GM23338 (cell line): ENCODE measurements around the gene CPO. TPM values are rescaled to one million over a fixed set of nuclear protein-coding genes. Genes with fewer than 3 reads are reported as not detected.

Experiments
- ATAC-seq: fragments of 200-7000 bp; cut with Tn5 transposase; 3 replicates; pipeline ENCODE4 v1.9.1; 2020
- DNase-seq: peaks from one replicate; pipeline ENCODE4 v3.0.0-alpha.2; 2015; ENCODE audit warnings: low spot score
- H2AFZ ChIP-seq: fragments of 200-600 bp; sonication (generic); 2 replicates; pipeline ENCODE4 v1.8.0; 2016; ENCODE audit warnings: antibody characterized with exemption, mild to moderate bottlenecking, moderate library complexity
- H3F3A ChIP-seq: fragments of 200-600 bp; sonication (generic); replicated peaks from 2 replicates; pipeline ENCODE4 v1.8.0; 2017; ENCODE audit warnings: antibody characterized with exemption, mixed run types, low read depth
- H3K27ac ChIP-seq: fragments of 200-600 bp; sonication (generic); 2 replicates; pipeline ENCODE4 v1.6.1; 2016; ENCODE audit warnings: low read depth
- H3K27me3 ChIP-seq: fragments of 200-600 bp; sonication (generic); 2 replicates; pipeline ENCODE4 v1.8.0; 2016; ENCODE audit warnings: mild to moderate bottlenecking, mixed run types, moderate library complexity; ENCODE audit not compliant: insufficient read depth
- H3K36me3 ChIP-seq: fragments of 200-600 bp; sonication (generic); 2 replicates; pipeline ENCODE4 v1.8.0; 2016; ENCODE audit warnings: mild to moderate bottlenecking; ENCODE audit not compliant: insufficient read depth
- H3K4me1 ChIP-seq: fragments of 200-600 bp; sonication (generic); 2 replicates; pipeline ENCODE4 v1.8.0; 2016; ENCODE audit warnings: mild to moderate bottlenecking, moderate library complexity; ENCODE audit not compliant: insufficient read depth
- H3K4me2 ChIP-seq: fragments of 200-600 bp; sonication (generic); 2 replicates; pipeline ENCODE4 v1.7.1; 2017; ENCODE audit warnings: mixed run types
- H3K4me3 ChIP-seq: fragments of 200-600 bp; sonication (generic); 2 replicates; pipeline ENCODE4 v1.6.1; 2016; ENCODE audit warnings: mixed run types
- H3K79me2 ChIP-seq: fragments of 200-600 bp; sonication (generic); replicated peaks from 2 replicates; pipeline ENCODE4 v1.8.0; 2017; ENCODE audit warnings: mild to moderate bottlenecking; ENCODE audit not compliant: insufficient read depth
- H3K9me2 ChIP-seq: fragments of 200-600 bp; sonication (generic); 2 replicates; pipeline ENCODE4 v1.8.0; 2017; ENCODE audit not compliant: insufficient read depth
- H4K20me1 ChIP-seq: fragments of 200-600 bp; sonication (generic); replicated peaks from 2 replicates; pipeline ENCODE4 v1.8.0; 2017; ENCODE audit warnings: mild to moderate bottlenecking; ENCODE audit not compliant: insufficient read depth
- H3K27ac Mint-ChIP-seq: 2 replicates; pipeline ENCODE4 v1.8.0; 2020; ENCODE audit warnings: inconsistent platforms, mild to moderate bottlenecking, moderate library complexity, mixed read lengths
- H3K27me3 Mint-ChIP-seq: 3 replicates; pipeline ENCODE4 v1.8.0; 2022; ENCODE audit warnings: low read depth, mild to moderate bottlenecking, moderate library complexity, mixed read lengths, inconsistent platforms; ENCODE audit not compliant: insufficient read depth, poor library complexity
- H3K36me3 Mint-ChIP-seq: 3 replicates; pipeline ENCODE4 v1.8.0; 2021; ENCODE audit warnings: low read depth, mild to moderate bottlenecking, inconsistent platforms, moderate library complexity, mixed read lengths
- H3K4me1 Mint-ChIP-seq: 3 replicates; pipeline ENCODE4 v1.8.0; 2020; ENCODE audit warnings: mild to moderate bottlenecking, inconsistent platforms, mixed read lengths
- H3K4me3 Mint-ChIP-seq: 3 replicates; pipeline ENCODE4 v1.8.0; 2021; ENCODE audit warnings: moderate library complexity, mild to moderate bottlenecking, inconsistent platforms, mixed read lengths
- H3K9me3 Mint-ChIP-seq: 3 replicates; pipeline ENCODE4 v1.8.0; 2020; ENCODE audit warnings: moderate library complexity, mild to moderate bottlenecking, inconsistent platforms, mixed read lengths
- CREB1 ChIP-seq: fragments of 250-450 bp; sonication (Bioruptor Pico); IDR thresholded peaks from 2 replicates; pipeline ENCODE4 v1.5.0; 2020; ENCODE audit warnings: low read depth, mild to moderate bottlenecking, moderate library complexity
- EZH2 ChIP-seq: fragments of 200-600 bp; sonication (generic); IDR thresholded peaks from one replicate; pipeline ENCODE4 v1.8.0; 2017; ENCODE audit warnings: antibody characterized with exemption, mild to moderate bottlenecking, low read depth; ENCODE audit not compliant: unreplicated experiment
- EZH2phosphoT487 ChIP-seq: fragments of 200-600 bp; sonication (generic); IDR thresholded peaks from one replicate; pipeline ENCODE4 v1.8.1; 2018; ENCODE audit warnings: antibody characterized with exemption; ENCODE audit not compliant: unreplicated experiment
- NANOG ChIP-seq: IDR thresholded peaks from 2 replicates; pipeline ENCODE4 v1.6.1; 2016; ENCODE audit warnings: antibody characterized with exemption, borderline replicate concordance
- POLR2AphosphoS5 ChIP-seq: IDR thresholded peaks from 2 replicates; pipeline ENCODE4 v1.6.1; 2016; ENCODE audit warnings: antibody characterized with exemption, low read depth
- ZNF331 ChIP-seq: fragments of 250-450 bp; sonication (Bioruptor Pico); IDR thresholded peaks from 2 replicates; pipeline ENCODE4 v1.5.0; 2020; ENCODE audit warnings: low read depth, mild to moderate bottlenecking, moderate library complexity
- polyA plus RNA-seq: library from polyadenylated mRNA; unstranded; fragments of >200 nt; fragmentation: Nextera tagmentation; extraction: Ambion mirVana; gene quantifications from 2 replicates; pipeline ENCODE4 v1.2.1, GENCODE V29; 2016
- total RNA-seq: library from RNA; depleted of rRNA; stranded (reverse); fragments of >200 nt; shearing (Covaris generic); gene quantifications from 2 replicates; pipeline ENCODE4 v1.2.3, GENCODE V29; 2014
- TF ChIP-seq, protein P1 (sequence below), 2 experiments: fragments of 200-600 bp in 1 of 2; sonication (generic) in 1 of 2; conservative IDR thresholded peaks; 2 replicates each; pipeline versions ENCODE4 v1.5.1 to v1.6.1; 2016 to 2017; ENCODE audit warnings: antibody characterized with exemption in 2 of 2, low read depth in 2 of 2, mild to moderate bottlenecking in 2 of 2, moderate library complexity in 1 of 2
- TF ChIP-seq, protein P2 (sequence below): fragments of 250-450 bp; sonication (Bioruptor Pico); IDR thresholded peaks from 2 replicates; pipeline ENCODE4 v1.5.0; 2020; ENCODE audit warnings: mild to moderate bottlenecking, moderate library complexity

The CPO gene
- total and polyA plus RNA-seq, 2 experiments from 2014 or later = 0.91 to 0.94 TPM

DNA sequence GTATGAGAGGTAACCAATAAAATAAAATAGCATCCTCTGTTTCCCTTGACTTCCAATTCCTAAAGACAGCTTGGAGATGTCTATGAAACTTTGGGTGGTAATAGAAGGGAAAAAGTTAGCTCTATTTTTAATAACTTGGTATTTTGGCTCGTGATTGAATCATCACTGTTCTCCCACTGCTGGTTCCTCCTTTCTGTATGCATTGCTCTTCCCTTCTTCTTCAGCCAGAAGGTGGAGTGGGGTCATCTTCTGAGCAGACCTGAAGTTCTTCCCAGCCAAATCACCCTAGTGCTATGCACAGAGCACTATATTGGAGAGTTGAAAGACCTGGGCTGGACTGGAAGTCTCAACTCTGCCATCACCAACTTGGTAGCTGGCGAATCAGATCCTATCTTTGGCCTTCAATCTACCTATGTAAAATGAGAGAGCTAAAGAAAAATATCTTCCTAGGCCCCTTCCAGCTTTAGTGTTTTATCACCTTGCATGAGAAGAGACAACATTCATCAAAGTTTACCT lies 54.1 kb downstream of the CPO start:
- TF ChIP-seq, protein P1, sequence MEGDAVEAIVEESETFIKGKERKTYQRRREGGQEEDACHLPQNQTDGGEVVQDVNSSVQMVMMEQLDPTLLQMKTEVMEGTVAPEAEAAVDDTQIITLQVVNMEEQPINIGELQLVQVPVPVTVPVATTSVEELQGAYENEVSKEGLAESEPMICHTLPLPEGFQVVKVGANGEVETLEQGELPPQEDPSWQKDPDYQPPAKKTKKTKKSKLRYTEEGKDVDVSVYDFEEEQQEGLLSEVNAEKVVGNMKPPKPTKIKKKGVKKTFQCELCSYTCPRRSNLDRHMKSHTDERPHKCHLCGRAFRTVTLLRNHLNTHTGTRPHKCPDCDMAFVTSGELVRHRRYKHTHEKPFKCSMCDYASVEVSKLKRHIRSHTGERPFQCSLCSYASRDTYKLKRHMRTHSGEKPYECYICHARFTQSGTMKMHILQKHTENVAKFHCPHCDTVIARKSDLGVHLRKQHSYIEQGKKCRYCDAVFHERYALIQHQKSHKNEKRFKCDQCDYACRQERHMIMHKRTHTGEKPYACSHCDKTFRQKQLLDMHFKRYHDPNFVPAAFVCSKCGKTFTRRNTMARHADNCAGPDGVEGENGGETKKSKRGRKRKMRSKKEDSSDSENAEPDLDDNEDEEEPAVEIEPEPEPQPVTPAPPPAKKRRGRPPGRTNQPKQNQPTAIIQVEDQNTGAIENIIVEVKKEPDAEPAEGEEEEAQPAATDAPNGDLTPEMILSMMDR (conservative IDR thresholded peaks at IDR 0.05; ENCODE audit: low read depth in 2 of 2) = 0 out of 4 replicates have a peak, but pooled peaks of 1 of the 2 experiments have one; percentile 6
- no peak for TF ChIP-seq POLR2AphosphoS5
- no peak for ATAC-seq

DNA sequence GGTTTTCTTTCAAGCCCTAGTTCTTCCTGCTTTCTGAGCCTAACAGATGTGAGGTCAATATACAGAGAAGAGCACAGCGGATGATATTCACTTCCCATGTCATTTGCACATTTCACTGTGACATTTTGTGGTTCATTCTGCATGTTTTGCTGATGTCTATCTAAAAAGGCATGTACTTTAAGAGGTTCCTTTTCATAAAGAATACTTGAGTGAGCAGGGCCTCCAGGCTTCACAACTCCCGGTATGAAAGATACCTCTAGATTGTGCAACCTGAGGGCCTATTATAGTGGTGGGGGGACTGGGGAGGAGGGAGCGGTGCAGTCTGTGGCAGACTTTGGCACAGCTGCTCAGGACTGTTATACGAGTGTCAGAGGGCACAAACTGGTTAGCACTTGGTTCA lies 54.6 kb downstream of the CPO start:
- no peak for TF ChIP-seq ZNF331 (CRISPR knock-in tag)
- TF ChIP-seq, protein P2, sequence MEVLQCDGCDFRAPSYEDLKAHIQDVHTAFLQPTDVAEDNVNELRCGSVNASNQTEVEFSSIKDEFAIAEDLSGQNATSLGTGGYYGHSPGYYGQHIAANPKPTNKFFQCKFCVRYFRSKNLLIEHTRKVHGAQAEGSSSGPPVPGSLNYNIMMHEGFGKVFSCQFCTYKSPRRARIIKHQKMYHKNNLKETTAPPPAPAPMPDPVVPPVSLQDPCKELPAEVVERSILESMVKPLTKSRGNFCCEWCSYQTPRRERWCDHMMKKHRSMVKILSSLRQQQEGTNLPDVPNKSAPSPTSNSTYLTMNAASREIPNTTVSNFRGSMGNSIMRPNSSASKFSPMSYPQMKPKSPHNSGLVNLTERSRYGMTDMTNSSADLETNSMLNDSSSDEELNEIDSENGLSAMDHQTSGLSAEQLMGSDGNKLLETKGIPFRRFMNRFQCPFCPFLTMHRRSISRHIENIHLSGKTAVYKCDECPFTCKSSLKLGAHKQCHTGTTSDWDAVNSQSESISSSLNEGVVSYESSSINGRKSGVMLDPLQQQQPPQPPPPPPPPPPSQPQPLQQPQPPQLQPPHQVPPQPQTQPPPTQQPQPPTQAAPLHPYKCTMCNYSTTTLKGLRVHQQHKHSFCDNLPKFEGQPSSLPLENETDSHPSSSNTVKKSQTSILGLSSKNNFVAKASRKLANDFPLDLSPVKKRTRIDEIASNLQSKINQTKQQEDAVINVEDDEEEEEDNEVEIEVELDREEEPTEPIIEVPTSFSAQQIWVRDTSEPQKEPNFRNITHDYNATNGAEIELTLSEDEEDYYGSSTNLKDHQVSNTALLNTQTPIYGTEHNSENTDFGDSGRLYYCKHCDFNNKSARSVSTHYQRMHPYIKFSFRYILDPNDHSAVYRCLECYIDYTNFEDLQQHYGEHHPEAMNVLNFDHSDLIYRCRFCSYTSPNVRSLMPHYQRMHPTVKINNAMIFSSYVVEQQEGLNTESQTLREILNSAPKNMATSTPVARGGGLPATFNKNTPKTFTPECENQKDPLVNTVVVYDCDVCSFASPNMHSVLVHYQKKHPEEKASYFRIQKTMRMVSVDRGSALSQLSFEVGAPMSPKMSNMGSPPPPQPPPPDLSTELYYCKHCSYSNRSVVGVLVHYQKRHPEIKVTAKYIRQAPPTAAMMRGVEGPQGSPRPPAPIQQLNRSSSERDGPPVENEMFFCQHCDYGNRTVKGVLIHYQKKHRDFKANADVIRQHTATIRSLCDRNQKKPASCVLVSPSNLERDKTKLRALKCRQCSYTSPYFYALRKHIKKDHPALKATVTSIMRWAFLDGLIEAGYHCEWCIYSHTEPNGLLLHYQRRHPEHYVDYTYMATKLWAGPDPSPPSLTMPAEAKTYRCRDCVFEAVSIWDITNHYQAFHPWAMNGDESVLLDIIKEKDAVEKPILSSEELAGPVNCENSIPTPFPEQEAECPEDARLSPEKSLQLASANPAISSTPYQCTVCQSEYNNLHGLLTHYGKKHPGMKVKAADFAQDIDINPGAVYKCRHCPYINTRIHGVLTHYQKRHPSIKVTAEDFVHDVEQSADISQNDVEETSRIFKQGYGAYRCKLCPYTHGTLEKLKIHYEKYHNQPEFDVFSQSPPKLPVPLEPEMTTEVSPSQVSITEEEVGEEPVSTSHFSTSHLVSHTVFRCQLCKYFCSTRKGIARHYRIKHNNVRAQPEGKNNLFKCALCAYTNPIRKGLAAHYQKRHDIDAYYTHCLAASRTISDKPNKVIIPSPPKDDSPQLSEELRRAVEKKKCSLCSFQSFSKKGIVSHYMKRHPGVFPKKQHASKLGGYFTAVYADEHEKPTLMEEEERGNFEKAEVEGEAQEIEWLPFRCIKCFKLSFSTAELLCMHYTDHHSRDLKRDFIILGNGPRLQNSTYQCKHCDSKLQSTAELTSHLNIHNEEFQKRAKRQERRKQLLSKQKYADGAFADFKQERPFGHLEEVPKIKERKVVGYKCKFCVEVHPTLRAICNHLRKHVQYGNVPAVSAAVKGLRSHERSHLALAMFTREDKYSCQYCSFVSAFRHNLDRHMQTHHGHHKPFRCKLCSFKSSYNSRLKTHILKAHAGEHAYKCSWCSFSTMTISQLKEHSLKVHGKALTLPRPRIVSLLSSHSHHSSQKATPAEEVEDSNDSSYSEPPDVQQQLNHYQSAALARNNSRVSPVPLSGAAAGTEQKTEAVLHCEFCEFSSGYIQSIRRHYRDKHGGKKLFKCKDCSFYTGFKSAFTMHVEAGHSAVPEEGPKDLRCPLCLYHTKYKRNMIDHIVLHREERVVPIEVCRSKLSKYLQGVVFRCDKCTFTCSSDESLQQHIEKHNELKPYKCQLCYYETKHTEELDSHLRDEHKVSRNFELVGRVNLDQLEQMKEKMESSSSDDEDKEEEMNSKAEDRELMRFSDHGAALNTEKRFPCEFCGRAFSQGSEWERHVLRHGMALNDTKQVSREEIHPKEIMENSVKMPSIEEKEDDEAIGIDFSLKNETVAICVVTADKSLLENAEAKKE (CRISPR knock-in tag) = no peak
- TF ChIP-seq POLR2AphosphoS5 = no peak
- no peak for TF ChIP-seq EZH2
- no peak for TF ChIP-seq NANOG
- no peak for TF ChIP-seq CREB1 (CRISPR knock-in tag)
- TF ChIP-seq EZH2phosphoT487 = no peak
- Histone ChIP-seq H3K36me3 (no peaks in the 10 kb centered on the region), H3K4me1 (no peaks in the 10 kb centered on the region), H3F3A (no peaks in the 10 kb centered on the region), H2AFZ (peak overlapping the region; percentile 69), H3K27me3 (no peaks in the 10 kb centered on the region), H4K20me1 (no peaks in the 10 kb centered on the region), H3K4me3 (no peak overlapping the region), H3K4me2 (no peak overlapping the region), H3K9me2 (0 out of 2 replicates have a peak, but pooled peaks cover 10% of the 10 kb centered on the region), H3K27ac (no peak overlapping the region), H3K79me2 (no peaks in the 10 kb centered on the region)
- peaks cover 17% of the 10 kb centered on the region; the same call in 2 of the 3 replicates for H3K9me3 Mint-ChIP-seq
- no peak overlapping the region for H3K27ac Mint-ChIP-seq
- ATAC-seq = no peak
- H3K36me3 Mint-ChIP-seq = peaks cover 18% of the 10 kb centered on the region; the same call in 2 of the 3 replicates
- H3K4me1 Mint-ChIP-seq = no peaks in the 10 kb centered on the region
- no peak for DNase-seq
- H3K4me3 Mint-ChIP-seq = no peak overlapping the region
- H3K27me3 Mint-ChIP-seq = peaks cover 2% of the 10 kb centered on the region

More for the DNA sequence above, 54.1 kb downstream of the CPO start:
- Mint-ChIP-seq H3K4me3 (no peak overlapping the region), H3K36me3 (peaks cover 19% of the 10 kb centered on the region; the same call in 2 of the 3 replicates), H3K27ac (no peak overlapping the region), H3K9me3 (peaks cover 17% of the 10 kb centered on the region; the same call in 2 of the 3 replicates), H3K27me3 (peaks cover 2% of the 10 kb centered on the region), H3K4me1 (no peaks in the 10 kb centered on the region)
- Histone ChIP-seq H3K4me2 (no peak overlapping the region), H4K20me1 (no peaks in the 10 kb centered on the region), H3K36me3 (no peaks in the 10 kb centered on the region), H3K4me1 (no peaks in the 10 kb centered on the region), H3K9me2 (0 out of 2 replicates have a peak, but pooled peaks cover 10% of the 10 kb centered on the region), H3K27me3 (no peaks in the 10 kb centered on the region), H3K79me2 (no peaks in the 10 kb centered on the region), H3F3A (no peaks in the 10 kb centered on the region), H3K27ac (no peak overlapping the region), H3K4me3 (no peak overlapping the region), H2AFZ (peak overlapping the region; percentile 69)
- DNase-seq = no peak
